HG03520 (cell line): ENCODE data around the gene ADCY9.
"Not testable (repeated sequence)": the region's sequence is repeated elsewhere in the genome, so short reads cannot be mapped to it uniquely, and the experiment has no call there.

ENCODE experiments used
- ATAC-seq: cut with Tn5 transposase; IDR thresholded peaks from one replicate; pipeline ENCODE4 v1.9.1; 2021; ENCODE audit warnings: mild to moderate bottlenecking, moderate library complexity; ENCODE audit not compliant: unreplicated experiment

The ADCY9 gene

DNA sequence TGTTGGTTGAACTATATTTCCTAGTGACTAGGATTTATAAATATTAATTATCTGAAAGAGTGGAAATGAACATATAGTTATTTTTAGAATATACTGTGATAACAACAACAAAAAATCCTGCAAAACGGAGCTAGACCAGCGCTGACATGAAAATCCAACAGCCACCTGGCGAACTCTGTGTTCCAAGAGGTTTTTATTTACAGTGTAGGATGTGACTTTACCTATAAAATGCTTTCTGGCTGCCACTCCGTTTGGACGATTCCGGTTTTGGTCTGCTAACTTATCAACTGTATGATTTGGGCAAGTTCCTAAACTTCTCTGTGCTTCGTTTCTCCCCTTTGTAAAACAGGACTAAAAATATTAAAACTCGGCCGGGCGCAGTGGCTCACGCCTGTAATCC lies 73.7 kb downstream of the ADCY9 start:
- ATAC-seq = no peak

DNA sequence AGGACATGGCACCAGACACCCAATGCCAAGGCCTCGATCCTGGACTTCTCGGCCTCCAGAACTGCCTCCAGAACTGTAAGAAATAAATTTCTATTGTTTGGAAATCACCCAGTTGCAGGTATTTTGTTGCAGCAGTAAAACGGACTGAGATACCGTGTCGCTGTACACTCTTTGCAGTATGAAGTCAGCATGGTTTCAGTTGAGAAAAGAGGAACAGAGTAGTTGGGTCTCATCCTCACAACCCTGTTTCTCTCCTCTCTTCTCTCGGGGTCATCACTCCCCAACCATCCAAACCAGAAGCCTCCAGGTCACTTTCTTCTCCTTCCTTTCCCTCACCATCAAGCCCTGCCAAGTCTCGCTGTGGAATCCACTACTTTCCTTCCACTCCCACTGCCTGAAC lies 77.8 kb downstream of the ADCY9 start:
- no peak for ATAC-seq

DNA sequence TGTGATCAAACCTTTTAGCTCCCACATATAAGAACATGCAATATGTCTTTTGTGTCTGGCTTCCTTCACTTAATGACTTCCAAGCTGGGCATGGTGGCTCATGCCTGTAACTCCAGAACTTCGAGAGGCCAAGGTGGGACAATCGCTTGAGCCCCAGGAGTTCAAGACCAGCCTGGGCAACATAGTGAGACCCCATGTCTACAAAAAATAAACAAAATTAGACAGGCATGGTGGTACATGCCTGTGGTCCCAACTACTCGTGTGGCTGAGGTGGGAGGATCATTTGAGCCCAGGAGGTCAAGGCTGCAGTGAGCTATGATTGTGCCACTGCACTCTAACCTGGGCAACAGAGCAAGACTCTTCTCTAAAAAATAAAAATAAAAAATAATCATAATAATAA lies 79.3 kb downstream of the ADCY9 start:
- not testable (repeated sequence) for ATAC-seq

DNA sequence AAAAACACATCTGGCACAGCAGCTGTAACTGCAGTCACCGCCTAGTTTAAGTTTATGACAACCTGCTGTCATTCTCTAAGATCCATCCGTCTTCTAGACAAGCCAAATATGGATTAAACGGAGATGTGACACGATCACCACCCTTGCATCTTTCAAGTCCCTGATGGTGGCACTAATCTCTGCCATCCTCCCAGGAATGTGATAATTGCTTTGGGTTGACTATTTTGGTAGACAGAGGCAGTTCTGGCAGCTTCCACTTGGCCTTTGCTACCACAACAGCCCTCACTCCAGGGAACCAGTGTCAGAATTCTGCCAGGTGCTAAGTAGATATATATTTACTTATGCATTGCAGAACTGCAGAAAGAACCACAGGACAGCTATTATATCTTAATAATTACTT lies 81.3 kb downstream of the ADCY9 start:
- ATAC-seq = no peak

DNA sequence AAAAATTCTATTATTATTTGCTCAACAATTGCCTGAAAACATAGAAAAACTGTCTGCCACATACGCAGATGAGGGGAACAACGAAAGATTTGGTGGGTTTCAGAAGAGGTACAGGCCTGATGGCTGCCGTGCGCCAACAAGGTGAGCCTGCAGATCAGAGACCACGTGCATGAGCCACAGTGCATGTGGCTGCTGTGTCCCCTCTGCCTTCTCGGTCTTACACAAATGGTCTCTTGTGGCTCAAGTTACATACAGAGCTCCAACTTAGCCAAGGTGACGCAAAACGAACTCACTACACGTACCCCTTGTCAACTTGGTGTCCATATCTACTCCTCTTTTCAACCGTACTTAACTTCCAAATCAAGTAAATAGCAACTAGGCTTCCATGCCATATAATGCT lies 82.3 kb downstream of the ADCY9 start:
- ATAC-seq = no peak

DNA sequence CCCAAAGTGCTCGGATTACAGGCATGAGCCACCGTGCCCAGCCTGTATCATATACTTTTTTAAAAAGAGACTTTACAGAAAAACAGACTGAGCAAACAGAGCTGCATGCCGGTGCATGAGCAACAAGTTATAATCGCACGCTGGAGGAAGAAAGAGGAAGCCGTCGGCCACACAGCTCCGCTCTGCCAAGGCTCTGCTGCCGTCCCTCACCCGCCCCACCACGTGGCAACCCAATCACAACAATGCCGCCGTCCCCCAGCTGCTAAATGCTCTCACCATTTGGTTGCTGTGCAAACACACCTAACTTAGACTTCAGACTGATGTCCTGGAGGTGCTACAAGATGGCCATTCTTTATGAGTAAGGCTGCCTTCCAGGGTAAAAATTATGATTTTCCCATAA lies 83.5 kb downstream of the ADCY9 start:
- ATAC-seq = no peak

DNA sequence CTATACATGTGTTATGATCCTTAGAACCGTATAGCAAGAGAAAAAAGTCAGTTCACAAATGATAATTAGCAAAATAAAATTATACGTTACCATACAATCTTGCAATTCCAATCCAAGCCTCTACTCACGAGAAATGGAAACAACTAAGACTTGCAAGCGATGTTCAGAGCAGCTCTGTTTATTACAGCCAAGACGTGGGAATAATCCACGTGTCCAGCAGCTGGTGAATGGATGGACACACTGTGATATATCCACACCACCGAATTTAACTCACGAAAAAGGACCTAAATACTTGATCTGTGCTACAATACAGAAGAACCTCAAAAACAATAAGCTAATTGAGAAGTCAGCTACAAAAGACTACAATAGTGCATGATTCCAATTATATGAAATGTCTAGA lies 88.1 kb downstream of the ADCY9 start:
- no peak for ATAC-seq

DNA sequence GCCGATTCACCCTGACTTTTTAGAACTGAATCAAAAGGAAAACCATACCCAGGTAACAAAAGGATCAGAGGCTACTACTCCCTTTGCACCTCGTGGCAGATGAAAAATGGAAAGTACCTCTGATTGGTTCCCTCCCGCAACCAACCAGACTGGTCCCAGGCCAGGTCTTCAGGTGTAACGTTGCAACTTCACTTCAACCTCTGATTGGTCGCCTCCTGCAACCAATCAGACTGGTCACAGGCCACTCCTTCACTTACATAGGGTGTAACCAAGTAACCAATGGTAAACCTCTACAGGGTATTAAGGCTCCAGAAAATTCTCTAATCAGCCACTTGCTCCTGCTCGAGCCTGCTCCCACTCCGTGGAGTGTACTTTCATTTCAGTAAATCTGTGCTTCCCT lies 89.4 kb downstream of the ADCY9 start:
- no peak for ATAC-seq

DNA sequence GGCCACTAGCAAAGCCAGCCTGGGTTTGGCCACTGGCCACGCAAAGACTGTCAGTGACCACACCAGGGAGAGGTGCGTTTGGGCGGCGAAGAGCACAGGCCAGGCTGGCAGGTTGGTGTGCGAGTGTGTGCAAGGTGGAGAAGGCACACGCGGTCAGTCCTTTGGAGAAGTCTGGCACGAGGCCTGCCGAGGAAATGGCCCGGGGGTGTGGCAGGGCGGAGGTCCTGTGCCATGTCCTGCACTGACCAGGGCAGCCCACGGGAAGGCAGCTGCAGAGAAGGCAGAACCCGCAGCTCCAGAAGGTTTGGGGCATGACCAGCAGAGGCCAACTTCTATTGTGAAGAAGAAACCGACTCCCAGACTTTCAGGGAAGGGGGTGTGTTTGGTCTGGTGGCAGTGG lies 90.8 kb downstream of the ADCY9 start:
- no peak for ATAC-seq

DNA sequence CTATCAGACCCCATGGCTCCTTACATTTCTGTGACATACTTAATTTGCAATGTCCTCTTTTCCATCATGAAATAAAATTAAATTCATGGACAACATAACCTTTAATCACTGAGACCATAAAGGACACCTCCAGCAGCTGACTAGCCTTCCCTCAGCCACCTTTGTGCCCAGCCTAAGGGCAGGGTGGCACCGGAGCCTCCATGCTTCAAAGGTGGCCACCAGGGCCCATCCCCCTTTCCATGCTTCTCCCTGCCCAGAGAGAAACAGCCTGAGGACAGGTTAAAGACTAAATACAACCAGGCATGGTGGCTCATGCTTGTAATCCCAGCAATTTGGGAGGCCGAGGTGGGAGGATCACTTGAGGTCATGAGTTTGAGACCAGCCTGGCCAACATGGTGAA lies 94.3 kb downstream of the ADCY9 start:
- no peak for ATAC-seq

DNA sequence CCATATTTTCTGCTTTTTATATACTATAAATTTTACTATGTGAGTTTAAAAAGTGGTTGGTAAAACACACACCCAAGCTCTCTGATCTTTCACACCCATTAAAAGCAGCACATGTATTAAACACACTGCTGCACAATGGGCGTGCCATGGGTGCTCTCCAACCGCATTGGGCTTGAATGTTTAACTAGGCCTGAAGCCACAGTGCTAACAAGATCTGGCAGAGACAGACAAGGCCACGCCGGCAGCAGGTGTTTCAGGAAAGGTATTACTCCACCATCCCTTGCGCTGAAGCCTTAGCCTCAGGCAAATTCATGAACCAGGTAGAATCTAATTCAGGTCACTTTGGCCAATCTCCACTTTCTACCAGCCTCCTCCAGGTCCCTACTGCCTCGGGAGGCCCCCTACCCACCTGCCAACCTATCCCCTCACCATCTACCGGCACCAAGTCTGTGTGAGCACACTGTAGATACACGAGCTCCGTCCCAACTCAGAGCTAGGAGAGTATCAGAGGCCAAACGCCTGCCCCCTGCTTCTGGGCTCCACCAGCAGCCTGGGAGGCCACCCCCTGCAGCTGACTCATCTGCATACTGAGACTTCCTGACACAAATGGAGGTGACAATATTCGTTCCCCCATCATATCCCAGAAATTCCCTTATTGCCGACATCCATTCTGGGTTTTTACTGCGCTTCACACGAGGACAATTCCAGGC lies 95.0 kb downstream of the ADCY9 start:
- no peak for ATAC-seq

DNA sequence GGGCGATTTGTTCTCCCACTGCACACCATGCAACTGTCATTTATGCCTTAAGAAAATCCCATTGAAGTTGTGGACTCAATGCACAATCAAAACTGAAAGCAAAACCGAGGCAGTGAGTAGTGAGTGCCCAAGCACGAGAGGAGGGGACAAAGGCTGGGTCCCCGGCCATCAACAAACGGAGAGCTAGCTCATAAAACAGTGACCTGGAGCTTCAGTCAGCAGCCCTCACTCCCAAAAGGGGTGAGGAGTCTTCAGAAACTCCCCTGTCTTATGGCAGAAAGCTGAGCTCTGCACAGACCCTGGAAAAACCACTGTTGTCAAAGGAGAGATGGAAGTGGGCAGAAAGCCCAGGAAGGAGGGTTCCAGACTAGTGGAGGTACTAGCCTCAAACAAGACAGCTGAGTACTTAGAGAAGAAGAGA lies 96.9 kb downstream of the ADCY9 start:
- ATAC-seq = no peak

DNA sequence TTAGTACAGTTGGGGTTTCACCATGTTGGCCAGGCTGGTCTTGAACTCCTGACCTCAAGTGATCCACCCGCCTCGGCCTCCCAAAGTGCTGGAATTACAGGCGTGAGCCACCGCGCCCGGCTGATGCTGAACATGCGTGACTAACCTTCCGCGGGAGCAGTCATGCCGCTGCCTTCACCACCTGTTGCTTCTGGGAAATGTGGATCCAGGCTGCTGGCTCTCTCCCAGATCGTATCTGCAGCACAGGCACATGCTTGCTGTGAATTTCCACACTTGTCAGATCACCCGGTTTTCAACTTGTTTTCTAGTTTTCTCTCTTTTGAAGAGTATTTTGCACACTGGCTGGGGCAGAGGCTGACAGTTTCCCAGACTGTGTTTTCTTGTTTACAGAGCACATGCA lies 97.9 kb downstream of the ADCY9 start:
- ATAC-seq = no peak

DNA sequence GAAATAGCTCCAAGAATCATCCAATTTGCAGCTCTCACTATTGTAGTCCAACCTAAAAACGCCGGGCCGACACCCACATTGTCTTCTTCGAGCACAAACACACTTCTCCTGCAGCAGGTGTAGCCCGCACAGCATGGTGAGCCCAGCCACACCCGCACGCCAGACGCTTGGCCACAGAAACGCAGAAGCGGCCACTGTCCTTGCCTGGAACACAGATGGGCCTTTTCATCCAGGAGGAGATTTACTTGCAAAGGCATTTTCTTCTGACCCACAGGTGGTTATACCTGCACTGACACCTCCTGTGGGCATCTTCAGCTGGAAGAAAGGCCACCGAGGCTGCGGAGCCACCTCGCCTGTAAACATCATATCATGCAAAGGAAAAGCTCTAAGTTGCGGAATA lies 98.4 kb downstream of the ADCY9 start:
- no peak for ATAC-seq

DNA sequence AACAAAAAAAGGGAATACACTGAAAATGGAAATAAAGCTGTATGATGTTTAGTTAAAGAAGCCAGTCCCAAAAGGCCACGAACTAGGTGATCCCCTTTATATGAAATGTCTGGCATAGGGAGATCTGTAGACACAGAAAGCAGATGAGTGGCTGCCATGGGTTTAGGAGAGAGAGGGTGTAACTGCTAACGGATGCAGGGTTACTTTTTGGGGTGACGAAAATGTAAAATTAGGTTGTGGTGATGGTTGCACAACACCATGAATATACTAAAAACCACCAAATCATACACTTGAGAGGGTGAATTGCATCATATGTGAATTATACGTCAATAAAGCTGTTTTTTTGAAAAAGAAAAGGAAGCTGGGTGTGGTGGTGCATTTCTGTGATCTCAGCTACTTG lies 99.6 kb downstream of the ADCY9 start:
- no peak for ATAC-seq

DNA sequence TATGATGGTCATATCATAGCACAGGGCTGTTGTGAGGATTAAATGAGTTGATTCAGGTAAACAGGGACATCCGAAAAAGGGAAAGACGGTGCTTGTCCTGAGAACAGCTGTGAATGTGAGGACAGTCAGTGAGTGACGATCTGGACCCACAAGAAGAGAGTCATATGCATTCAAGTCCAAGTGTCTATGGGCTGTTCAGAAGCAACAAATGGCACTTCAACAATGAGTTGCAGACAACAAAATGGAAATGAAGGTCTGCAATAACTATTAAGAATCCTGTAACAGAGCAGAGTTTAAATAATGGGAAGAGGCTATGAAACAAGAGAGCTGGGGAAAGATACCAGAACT lies 100.3 kb downstream of the ADCY9 start:
- ATAC-seq = no peak

DNA sequence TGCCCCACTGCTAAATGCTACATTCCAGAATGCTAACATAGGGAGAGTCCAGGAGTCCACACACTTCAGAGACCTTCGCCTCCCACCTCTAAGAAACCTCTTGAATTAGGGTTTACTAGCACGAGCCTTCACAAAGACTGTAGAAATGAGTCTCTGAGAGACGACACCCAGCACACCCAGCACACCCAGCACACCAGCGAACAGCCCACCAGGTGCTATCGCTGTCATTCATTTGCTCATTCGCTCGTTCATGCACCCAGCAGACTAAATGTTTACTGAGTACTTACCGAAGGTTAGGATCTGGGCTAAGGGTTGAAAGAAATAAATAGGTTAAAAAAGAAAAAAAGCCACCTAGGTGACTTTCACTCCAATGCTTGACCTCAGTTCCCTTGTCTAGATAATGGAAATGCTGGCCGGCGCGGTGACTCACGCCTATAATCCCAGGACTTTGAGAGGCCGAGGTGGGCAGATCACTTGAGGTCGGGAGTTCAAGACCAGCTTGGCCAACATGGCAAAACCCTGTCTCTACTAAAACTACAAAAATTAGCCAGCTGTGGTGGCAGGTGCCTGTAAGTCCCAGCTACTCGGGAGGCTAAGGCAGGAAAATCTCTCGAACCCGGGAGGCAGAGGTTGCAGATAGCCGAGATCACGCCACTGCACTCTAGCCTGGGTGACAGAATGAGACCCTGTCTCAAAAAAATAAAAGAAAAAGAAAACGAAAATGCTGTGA lies 100.8 kb downstream of the ADCY9 start:
- ATAC-seq = no peak

DNA sequence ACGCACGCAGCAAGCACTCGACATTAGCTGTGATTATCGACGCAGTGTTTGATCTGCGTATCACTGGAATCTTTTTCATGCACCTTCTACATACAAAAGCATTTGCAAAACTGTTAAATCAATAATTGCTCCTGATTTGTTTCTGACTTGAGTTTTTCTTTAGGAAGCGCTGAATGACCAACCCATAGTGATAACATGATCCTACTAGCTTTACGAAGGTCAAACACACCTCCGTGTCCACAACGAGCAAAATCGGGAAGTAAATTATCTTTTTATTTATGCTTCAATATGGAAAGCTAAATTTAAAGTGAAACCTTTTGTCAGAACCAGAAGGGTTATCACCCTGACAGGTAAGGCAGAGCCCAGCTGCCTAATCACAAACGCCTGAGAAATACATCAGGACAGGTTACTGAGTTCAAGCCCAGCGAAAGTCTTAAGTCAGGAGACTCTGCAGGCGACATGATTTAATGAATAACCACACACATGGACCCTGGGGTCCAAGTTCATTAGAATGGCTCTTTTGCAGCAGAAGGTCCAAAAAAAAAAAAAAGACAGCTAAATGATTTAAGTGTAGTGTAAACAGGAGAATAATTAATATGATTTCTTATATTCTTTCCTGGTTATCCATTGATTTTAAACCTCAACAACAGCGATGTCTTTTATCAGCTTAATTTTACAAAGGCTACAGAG lies 104.2 kb downstream of the ADCY9 start:
- no peak for ATAC-seq

DNA sequence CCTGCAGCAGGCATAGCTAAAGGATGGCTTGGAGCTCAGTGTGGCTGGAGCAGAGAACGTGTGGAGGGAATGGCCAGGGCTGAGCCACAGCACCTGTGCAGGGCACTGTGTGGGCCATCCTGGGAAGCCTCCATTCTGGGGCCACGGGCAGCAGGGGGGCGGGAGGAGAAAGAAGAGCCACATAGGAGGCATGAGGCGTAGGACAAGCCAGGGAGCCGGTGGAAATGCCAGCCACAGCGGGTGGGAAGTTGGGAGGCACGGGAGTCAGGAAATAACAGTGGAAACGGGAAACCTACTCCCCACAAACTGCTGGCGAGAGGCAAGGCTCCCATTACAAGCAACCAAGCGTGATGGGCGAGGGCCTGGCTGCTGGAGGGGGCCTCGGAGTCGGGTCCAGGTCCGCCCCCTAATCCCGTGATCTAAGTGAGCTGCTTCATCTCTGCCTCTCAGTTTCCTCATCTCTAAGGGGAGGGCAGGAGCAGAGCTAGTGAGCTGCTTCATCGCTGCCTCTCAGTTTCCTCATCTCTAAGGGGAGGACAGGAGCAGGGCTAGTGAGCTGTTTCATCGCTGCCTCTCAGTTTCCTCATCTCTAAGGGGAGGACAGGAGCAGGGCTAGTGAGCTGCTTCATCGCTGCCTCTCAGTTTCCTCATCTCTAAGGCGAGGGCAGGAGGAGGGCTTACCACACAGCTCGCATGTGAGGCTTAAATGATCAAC lies 104.9 kb downstream of the ADCY9 start:
- no peak for ATAC-seq

DNA sequence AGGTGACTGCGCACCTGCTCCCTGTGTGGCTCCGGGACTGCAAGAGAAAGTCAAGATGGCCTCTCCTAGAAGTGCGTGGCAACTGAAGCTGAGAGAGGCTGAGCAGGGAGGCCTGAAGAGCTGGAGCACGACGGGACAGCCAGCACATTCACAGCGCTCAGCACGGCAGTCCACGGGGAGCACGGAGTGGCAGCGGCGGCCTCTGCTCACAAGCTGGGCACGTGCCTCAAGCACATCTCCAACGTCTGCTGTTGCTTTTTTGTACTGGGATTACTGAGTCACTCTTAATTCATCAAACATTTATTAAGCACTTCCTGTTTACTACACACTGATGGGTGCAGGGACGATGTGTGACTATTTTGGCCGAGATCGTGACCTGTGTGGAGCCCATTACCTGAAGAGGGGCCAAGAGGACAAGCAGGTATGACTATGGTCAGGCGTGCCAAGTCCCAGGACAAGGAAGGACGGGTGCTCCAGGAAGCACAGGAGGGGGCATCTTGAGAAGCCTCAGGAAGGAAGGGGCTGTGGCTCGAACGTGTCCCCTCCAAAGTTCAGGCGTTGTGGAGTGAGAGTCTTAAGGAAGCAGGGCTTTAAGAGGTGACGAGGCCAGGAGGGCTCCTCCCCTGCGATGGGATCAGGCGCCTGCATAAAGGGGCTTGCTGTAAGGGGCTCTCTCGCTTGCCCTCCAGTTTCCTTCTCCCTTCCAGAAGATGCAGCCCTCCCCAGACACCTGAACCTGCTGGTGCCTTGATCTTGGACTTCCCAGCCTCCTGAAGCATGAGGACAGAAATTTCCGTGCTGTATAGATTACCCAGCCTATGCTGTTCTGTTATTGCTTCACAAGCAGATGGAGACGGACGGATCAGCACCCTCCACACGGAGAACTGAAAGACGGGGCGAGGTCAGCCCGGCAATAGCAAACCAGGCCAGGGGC lies 105.8 kb downstream of the ADCY9 start:
- ATAC-seq = no peak

DNA sequence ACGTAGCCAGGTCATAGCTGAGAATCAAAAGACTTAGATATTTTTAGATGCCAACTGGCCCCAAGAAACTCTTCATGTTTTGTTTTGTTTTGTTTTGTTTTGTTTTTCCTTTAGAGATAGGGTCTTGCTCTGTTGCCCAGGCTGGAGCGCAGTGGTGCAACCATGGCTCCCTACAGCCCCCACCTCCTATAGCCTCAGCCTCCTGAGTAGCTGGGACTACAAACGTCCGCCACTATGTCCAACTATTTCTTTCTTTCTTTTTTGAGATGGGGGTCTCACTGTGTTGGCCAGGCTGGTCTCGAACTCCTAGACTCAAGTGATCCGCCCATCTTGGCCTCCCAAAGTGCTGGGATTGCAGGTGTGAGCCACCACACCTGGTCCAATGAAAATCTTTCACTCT lies 107.1 kb downstream of the ADCY9 start:
- no peak for ATAC-seq
